ENCODE measurements around the gene ZCCHC14. TPM values are rescaled to one million over a fixed set of nuclear protein-coding genes. Genes with fewer than 3 reads are reported as not detected.
A peak's percentile ranks its signal among the peaks of the same experiment; 100 is the strongest.
"Not testable (repeated sequence)": the region's sequence is repeated elsewhere in the genome, so short reads cannot be mapped to it uniquely, and the experiment has no call there.

ZCCHC14 gene
- polyA plus RNA-seq, 1 donor (not counting 4 experiments of a cell fraction or from before 2014, with no cell fraction given): 3.6 TPM

- Histone ChIP-seq H3K9me1 (ENCODE audit: control insufficient read depth, extremely low read depth, insufficient read depth, low read length) (peaks cover 4% of the 10 kb centered on the region), H3K36me3 (ENCODE audit: control insufficient read depth in 2 of 2, extremely low read depth in 1 of 2, insufficient read depth in 2 of 2, low read length in 2 of 2) (no peaks in the 10 kb centered on the region), H3K4me2 (ENCODE audit: control insufficient read depth, extremely low read depth, insufficient read depth, low read depth, low read length) (peak overlapping the region; percentile 84), H3K9ac (ENCODE audit: control insufficient read depth, extremely low read depth, insufficient read depth, low read length) (peak overlapping the region; percentile 41), H3K9me3 (ENCODE audit: control insufficient read depth, low read depth, low read length) (no peaks in the 10 kb centered on the region), H4K20me1 (ENCODE audit: control insufficient read depth, extremely low read depth, insufficient read depth, low read length) (peaks cover 7% of the 10 kb centered on the region), H3K27ac (ENCODE audit: control insufficient read depth, insufficient read depth, low read length) (peak overlapping the region; percentile 61), H3K27me3 (ENCODE audit: control insufficient read depth, extremely low read depth, insufficient read depth, low read length) (no peaks in the 10 kb centered on the region), H3K4me1 (ENCODE audit: control insufficient read depth, extremely low read depth, insufficient read depth, low read length) (peaks cover 57% of the 10 kb centered on the region), H2AFZ (ENCODE audit: control insufficient read depth, low read length) (no peak overlapping the region), H3K4me3 (ENCODE audit: control insufficient read depth in 2 of 3, extremely low read depth in 1 of 3, insufficient read depth in 2 of 3, low read depth in 1 of 3, low read length in 3 of 3) (peak overlapping the region in 1 of 3 experiments; percentile 10), H3K79me2 (ENCODE audit: control insufficient read depth, insufficient read depth, low read length) (peaks cover 58% of the 10 kb centered on the region)
- no peak for TF ChIP-seq EZH2 (IDR thresholded peaks at IDR 0.05; ENCODE audit: low read length)
- TF ChIP-seq, protein P1, sequence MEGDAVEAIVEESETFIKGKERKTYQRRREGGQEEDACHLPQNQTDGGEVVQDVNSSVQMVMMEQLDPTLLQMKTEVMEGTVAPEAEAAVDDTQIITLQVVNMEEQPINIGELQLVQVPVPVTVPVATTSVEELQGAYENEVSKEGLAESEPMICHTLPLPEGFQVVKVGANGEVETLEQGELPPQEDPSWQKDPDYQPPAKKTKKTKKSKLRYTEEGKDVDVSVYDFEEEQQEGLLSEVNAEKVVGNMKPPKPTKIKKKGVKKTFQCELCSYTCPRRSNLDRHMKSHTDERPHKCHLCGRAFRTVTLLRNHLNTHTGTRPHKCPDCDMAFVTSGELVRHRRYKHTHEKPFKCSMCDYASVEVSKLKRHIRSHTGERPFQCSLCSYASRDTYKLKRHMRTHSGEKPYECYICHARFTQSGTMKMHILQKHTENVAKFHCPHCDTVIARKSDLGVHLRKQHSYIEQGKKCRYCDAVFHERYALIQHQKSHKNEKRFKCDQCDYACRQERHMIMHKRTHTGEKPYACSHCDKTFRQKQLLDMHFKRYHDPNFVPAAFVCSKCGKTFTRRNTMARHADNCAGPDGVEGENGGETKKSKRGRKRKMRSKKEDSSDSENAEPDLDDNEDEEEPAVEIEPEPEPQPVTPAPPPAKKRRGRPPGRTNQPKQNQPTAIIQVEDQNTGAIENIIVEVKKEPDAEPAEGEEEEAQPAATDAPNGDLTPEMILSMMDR (optimal IDR thresholded peaks at IDR 0.05 in 1 of 3, IDR thresholded peaks at IDR 0.05 in 1 of 3, conservative IDR thresholded peaks at IDR 0.05 in 1 of 3; ENCODE audit: extremely low read depth in 1 of 3, insufficient read depth in 2 of 3, low read length in 3 of 3): no peak
- FAIRE-seq: peak; percentile 75
- dilution Hi-C loops (cut with MboI; ENCODE audit: extremely low pct_ligation_motif_present, low sequenced_read_pairs): no loop called here
- no peak for DNase-seq (ENCODE audit: low read depth, low spot score)
Measured at GRCh38 chr16:87484487-87485331, 8.1 kb downstream of the ZCCHC14 start.

DNA sequence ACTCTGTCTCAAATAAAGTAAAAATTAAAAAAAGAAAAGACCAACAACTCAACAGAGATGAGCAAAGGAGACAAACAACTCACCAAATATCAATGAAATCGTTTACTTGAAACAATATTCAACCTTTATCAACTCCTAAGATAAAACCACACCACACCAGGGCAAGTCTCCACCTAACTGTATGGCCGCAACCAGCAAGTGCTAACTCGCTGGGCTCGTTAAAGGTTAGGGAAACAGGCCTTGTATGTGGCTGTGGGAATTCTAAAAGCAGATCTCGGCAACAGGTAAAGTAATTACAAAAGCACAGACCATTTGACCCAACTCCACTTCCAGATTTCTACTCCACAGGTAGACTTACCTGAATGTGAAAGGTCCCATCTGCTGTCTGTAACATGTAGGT is 9.3 kb downstream of the ZCCHC14 start:
- no peak for FAIRE-seq
- no peaks in the 10 kb centered on the region for H3K9me3 ChIP-seq (ENCODE audit: control insufficient read depth, low read depth, low read length)
- no peak for DNase-seq (ENCODE audit: low read depth, low spot score)
- peak overlapping the region; percentile 54 for H3K27ac ChIP-seq (ENCODE audit: control insufficient read depth, insufficient read depth, low read length)
- H3K4me1 ChIP-seq (ENCODE audit: control insufficient read depth, extremely low read depth, insufficient read depth, low read length): peaks cover 45% of the 10 kb centered on the region
- no peaks in the 10 kb centered on the region for H3K27me3 ChIP-seq (ENCODE audit: control insufficient read depth, extremely low read depth, insufficient read depth, low read length)
- dilution Hi-C loops (cut with MboI; ENCODE audit: extremely low pct_ligation_motif_present, low sequenced_read_pairs): no loop called here
- H3K9ac ChIP-seq (ENCODE audit: control insufficient read depth, extremely low read depth, insufficient read depth, low read length): peak overlapping the region; percentile 33
- H3K9me1 ChIP-seq (ENCODE audit: control insufficient read depth, extremely low read depth, insufficient read depth, low read length): peaks cover 4% of the 10 kb centered on the region
- H4K20me1 ChIP-seq (ENCODE audit: control insufficient read depth, extremely low read depth, insufficient read depth, low read length): peaks cover 7% of the 10 kb centered on the region
- H3K79me2 ChIP-seq (ENCODE audit: control insufficient read depth, insufficient read depth, low read length): peaks cover 49% of the 10 kb centered on the region
- peak overlapping the region in 2 of 3 experiments; percentile 22 to 27 for H3K4me3 ChIP-seq (ENCODE audit: control insufficient read depth in 2 of 3, extremely low read depth in 1 of 3, insufficient read depth in 2 of 3, low read depth in 1 of 3, low read length in 3 of 3)
- no peaks in the 10 kb centered on the region for H3K36me3 ChIP-seq (ENCODE audit: control insufficient read depth in 2 of 2, extremely low read depth in 1 of 2, insufficient read depth in 2 of 2, low read length in 2 of 2)
- H2AFZ ChIP-seq (ENCODE audit: control insufficient read depth, low read length): no peak overlapping the region
- H3K4me2 ChIP-seq (ENCODE audit: control insufficient read depth, extremely low read depth, insufficient read depth, low read depth, low read length): peak overlapping the region; percentile 84
- TF ChIP-seq, protein P1 (optimal IDR thresholded peaks at IDR 0.05 in 1 of 3, IDR thresholded peaks at IDR 0.05 in 1 of 3, conservative IDR thresholded peaks at IDR 0.05 in 1 of 3; ENCODE audit: extremely low read depth in 1 of 3, insufficient read depth in 2 of 3, low read length in 3 of 3): no peak
- TF ChIP-seq EZH2 (IDR thresholded peaks at IDR 0.05; ENCODE audit: low read length): no peak

GRCh38 chr16:87482670-87483069 is 10.2 kb downstream of the ZCCHC14 start:
- H3K27ac ChIP-seq (ENCODE audit: control insufficient read depth, insufficient read depth, low read length); DNase-seq (ENCODE audit: low read depth, low spot score); H3K9ac ChIP-seq (ENCODE audit: control insufficient read depth, extremely low read depth, insufficient read depth, low read length); H2AFZ ChIP-seq (ENCODE audit: control insufficient read depth, low read length); H3K4me2 ChIP-seq (ENCODE audit: control insufficient read depth, extremely low read depth, insufficient read depth, low read depth, low read length); H3K36me3 ChIP-seq (ENCODE audit: control insufficient read depth in 2 of 2, extremely low read depth in 1 of 2, insufficient read depth in 2 of 2, low read length in 2 of 2); H3K9me1 ChIP-seq (ENCODE audit: control insufficient read depth, extremely low read depth, insufficient read depth, low read length); dilution Hi-C loops (cut with MboI; ENCODE audit: extremely low pct_ligation_motif_present, low sequenced_read_pairs); FAIRE-seq; H3K27me3 ChIP-seq (ENCODE audit: control insufficient read depth, extremely low read depth, insufficient read depth, low read length); H3K9me3 ChIP-seq (ENCODE audit: control insufficient read depth, low read depth, low read length); H4K20me1 ChIP-seq (ENCODE audit: control insufficient read depth, extremely low read depth, insufficient read depth, low read length); H3K4me3 ChIP-seq (ENCODE audit: control insufficient read depth in 2 of 3, extremely low read depth in 1 of 3, insufficient read depth in 2 of 3, low read depth in 1 of 3, low read length in 3 of 3): not testable (repeated sequence)
- Histone ChIP-seq H3K4me1 (ENCODE audit: control insufficient read depth, extremely low read depth, insufficient read depth, low read length) (peaks cover 45% of the 10 kb centered on the region), H3K79me2 (ENCODE audit: control insufficient read depth, insufficient read depth, low read length) (peaks cover 52% of the 10 kb centered on the region)

Data from keratinocyte (primary cell).